Ishikawa (cell line): ENCODE results near the gene KAT6B.

Experiments used
- CEBPB ChIP-seq: IDR thresholded peaks from 2 replicates; pipeline ENCODE4 v1.6.1; 2012
- CREB1 ChIP-seq: IDR thresholded peaks from 2 replicates; pipeline ENCODE4 v1.6.1; 2012; ENCODE audit warnings: low read depth
- EGR1 ChIP-seq: IDR thresholded peaks from 2 replicates; pipeline ENCODE4 v1.6.1; 2012
- EP300 ChIP-seq: IDR thresholded peaks from 2 replicates; pipeline ENCODE4 v1.6.1; 2012; ENCODE audit warnings: borderline replicate concordance
- MAX ChIP-seq: IDR thresholded peaks from 2 replicates; pipeline ENCODE4 v1.6.1; 2012
- NFIC ChIP-seq: IDR thresholded peaks from 2 replicates; pipeline ENCODE4 v1.6.1; 2012
- RAD21 ChIP-seq: IDR thresholded peaks from 2 replicates; pipeline ENCODE4 v1.6.1; 2012; ENCODE audit warnings: low read depth
- REST ChIP-seq: IDR thresholded peaks from 2 replicates; pipeline ENCODE4 v1.6.1; 2012; ENCODE audit warnings: low read depth, mild to moderate bottlenecking
- TAF1 ChIP-seq: IDR thresholded peaks from 2 replicates; pipeline ENCODE4 v1.6.1; 2012; ENCODE audit warnings: low read depth, mild to moderate bottlenecking
- TCF12 ChIP-seq: IDR thresholded peaks from 2 replicates; pipeline ENCODE4 v1.6.1; 2012; ENCODE audit warnings: low read depth
- TEAD4 ChIP-seq: IDR thresholded peaks from 2 replicates; pipeline ENCODE4 v1.6.1; 2012
- USF1 ChIP-seq: IDR thresholded peaks from 2 replicates; pipeline ENCODE4 v1.6.1; 2012
- YY1 ChIP-seq: IDR thresholded peaks from 2 replicates; pipeline ENCODE4 v1.6.1; 2012; ENCODE audit warnings: low read depth
- ZBTB7A ChIP-seq: IDR thresholded peaks from 2 replicates; pipeline ENCODE4 v1.6.1; 2012; ENCODE audit warnings: low read depth

DNA sequence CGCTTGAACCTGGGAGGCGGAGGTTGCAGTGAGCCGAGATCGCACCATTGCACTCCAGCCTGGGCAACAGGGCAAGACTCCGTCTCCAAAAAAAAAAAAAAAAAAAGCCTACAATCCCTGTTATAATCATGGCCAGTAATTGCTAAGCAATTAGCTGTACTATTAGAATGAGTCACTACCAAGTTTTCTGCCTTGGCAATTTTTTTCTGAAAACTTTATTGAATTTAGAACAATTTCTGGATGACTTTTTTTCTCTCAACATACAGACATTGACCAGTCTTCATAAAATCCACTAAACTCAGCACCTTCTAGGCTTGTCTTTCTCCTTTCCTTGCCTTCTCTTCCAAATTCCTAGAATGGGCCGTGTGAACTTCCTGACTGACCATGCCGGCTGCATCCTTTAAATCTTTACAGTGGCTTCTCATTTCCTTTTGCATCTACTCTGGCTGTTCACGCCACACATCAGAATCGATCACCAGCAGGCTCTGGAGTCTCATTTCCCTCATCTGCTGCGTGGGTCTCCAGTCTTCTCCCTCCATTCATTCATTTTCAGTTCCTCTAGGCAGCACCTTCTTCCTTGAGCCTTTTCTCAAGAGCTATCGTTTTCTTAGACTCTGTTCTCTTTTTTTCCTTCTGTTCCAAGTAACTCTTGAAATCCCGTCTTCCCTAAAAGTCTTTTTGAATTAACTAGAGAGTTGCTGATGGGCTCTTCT lies 107.9 kb downstream of the KAT6B start:
- no peak for TF ChIP-seq RAD21
- TF ChIP-seq EP300, result no peak
- no peak for TF ChIP-seq USF1
- TF ChIP-seq CEBPB, result no peak
- no peak for TF ChIP-seq EGR1
- no peak for TF ChIP-seq TAF1
- no peak for TF ChIP-seq MAX
- TF ChIP-seq REST, result no peak
- TF ChIP-seq TCF12, result no peak
- TF ChIP-seq NFIC, result no peak
- no peak for TF ChIP-seq YY1
- TF ChIP-seq TEAD4, result no peak
- TF ChIP-seq ZBTB7A, result no peak
- TF ChIP-seq CREB1, result no peak
